Trophoblast cell (in vitro differentiated cells and primary cell): Measurements from ENCODE around the gene ARHGAP6.
A peak's percentile ranks its signal among the peaks of the same experiment; 100 is the strongest.

Source experiments
- DNase-seq, 2 donors: peaks; one replicate each; pipeline ENCODE4 v3.0.0-alpha.2; 2016
- H2AFZ ChIP-seq: 2 replicates; pipeline ENCODE4 v1.6.1; 2013; ENCODE audit warnings: low read length, moderate library complexity, mild to moderate bottlenecking; ENCODE audit not compliant: insufficient read depth, poor library complexity
- H2AK5ac ChIP-seq: 2 replicates; pipeline ENCODE4 v1.6.1; 2013; ENCODE audit warnings: mild to moderate bottlenecking, low read length
- H2BK120ac ChIP-seq: 2 replicates; pipeline ENCODE4 v1.6.1; 2013; ENCODE audit warnings: low read length, mild to moderate bottlenecking, moderate library complexity; ENCODE audit not compliant: insufficient read depth, poor library complexity
- H2BK12ac ChIP-seq: 2 replicates; pipeline ENCODE4 v1.6.1; 2013; ENCODE audit warnings: mild to moderate bottlenecking, low read length, moderate library complexity
- H2BK5ac ChIP-seq: 2 replicates; pipeline ENCODE4 v1.6.1; 2013; ENCODE audit warnings: low read length, low read depth, moderate library complexity, mild to moderate bottlenecking; ENCODE audit not compliant: poor library complexity
- H3K14ac ChIP-seq: 2 replicates; pipeline ENCODE4 v1.6.1; 2013; ENCODE audit warnings: mild to moderate bottlenecking, low read length
- H3K18ac ChIP-seq: 2 replicates; pipeline ENCODE4 v1.6.1; 2013; ENCODE audit warnings: mild to moderate bottlenecking, low read length
- H3K23ac ChIP-seq: 2 replicates; pipeline ENCODE4 v1.6.1; 2013; ENCODE audit warnings: low read length
- H3K27ac ChIP-seq: 2 replicates; pipeline ENCODE4 v1.5.1; 2013; ENCODE audit warnings: low read depth, mild to moderate bottlenecking, inconsistent platforms, low read length, moderate library complexity
- H3K27me3 ChIP-seq: 2 replicates; pipeline ENCODE4 v1.6.1; 2013; ENCODE audit warnings: inconsistent platforms, mild to moderate bottlenecking, low read length, moderate library complexity; ENCODE audit not compliant: insufficient read depth
- H3K36me3 ChIP-seq, 2 experiments: 1 replicate in 1 of 2; 2 replicates in 1 of 2; pipeline ENCODE4 v1.6.1; 2013; ENCODE audit warnings: low read length in 2 of 2, mild to moderate bottlenecking in 2 of 2, moderate library complexity in 1 of 2; ENCODE audit not compliant: insufficient read depth in 2 of 2, control insufficient read depth in 1 of 2
- H3K4ac ChIP-seq: 2 replicates; pipeline ENCODE4 v1.6.1; 2013; ENCODE audit warnings: low read depth, mild to moderate bottlenecking, low read length, moderate library complexity
- H3K4me1 ChIP-seq, 2 experiments: 1 replicate in 1 of 2; 2 replicates in 1 of 2; pipeline ENCODE4 v1.6.1; 2013; ENCODE audit warnings: low read length in 2 of 2, mild to moderate bottlenecking in 2 of 2, moderate library complexity in 1 of 2; ENCODE audit not compliant: insufficient read depth in 2 of 2, control insufficient read depth in 1 of 2
- H3K4me2 ChIP-seq: 2 replicates; pipeline ENCODE4 v1.6.1; 2013; ENCODE audit warnings: inconsistent platforms, mild to moderate bottlenecking, low read length, moderate library complexity
- H3K4me3 ChIP-seq: 2 replicates; pipeline ENCODE4 v1.5.1; 2013; ENCODE audit warnings: mild to moderate bottlenecking, low read depth, low read length, inconsistent platforms
- H3K79me1 ChIP-seq: one replicate; pipeline ENCODE4 v1.6.1; 2013; ENCODE audit warnings: low read length
- H3K79me2 ChIP-seq: 2 replicates; pipeline ENCODE4 v1.6.1; 2013; ENCODE audit warnings: low read length, mild to moderate bottlenecking; ENCODE audit not compliant: control insufficient read depth, insufficient read depth, poor library complexity
- H3K9ac ChIP-seq: 2 replicates; pipeline ENCODE4 v1.6.1; 2013; ENCODE audit warnings: mild to moderate bottlenecking, low read length
- H3K9me3 ChIP-seq: 2 replicates; pipeline ENCODE4 v1.6.1; 2013; ENCODE audit warnings: low read depth, mild to moderate bottlenecking, control low read depth, inconsistent platforms, low read length; ENCODE audit not compliant: insufficient read depth
- H4K12ac ChIP-seq: 2 replicates; pipeline ENCODE4 v1.6.1; 2013; ENCODE audit warnings: low read depth, mild to moderate bottlenecking, low read length, moderate library complexity
- H4K8ac ChIP-seq: 2 replicates; pipeline ENCODE4 v1.6.1; 2013; ENCODE audit warnings: low read depth, mild to moderate bottlenecking, low read length, moderate library complexity
- H4K91ac ChIP-seq: one replicate; pipeline ENCODE4 v1.6.1; 2013; ENCODE audit warnings: low read depth, mild to moderate bottlenecking, low read length, moderate library complexity
- WGBS: extraction: QIAGEN DNeasy Blood & Tissue Kit; methylation state at CpG from one replicate; pipeline ENCODE4 v1.1.7; 2013; ENCODE audit warnings: missing lambda C conversion rate; ENCODE audit not compliant: insufficient read length, insufficient coverage; ENCODE audit errors: extremely low coverage; 5-methylcytosine and 5-hydroxymethylcytosine counted together

The ARHGAP6 gene

GRCh38 chrX:11386812-11387211 is 278.9 kb downstream of the ARHGAP6 start:
- Histone ChIP-seq H3K4me2 (no peak overlapping the region), H3K4ac (no peak overlapping the region), H2BK120ac (no peak overlapping the region)

DNA sequence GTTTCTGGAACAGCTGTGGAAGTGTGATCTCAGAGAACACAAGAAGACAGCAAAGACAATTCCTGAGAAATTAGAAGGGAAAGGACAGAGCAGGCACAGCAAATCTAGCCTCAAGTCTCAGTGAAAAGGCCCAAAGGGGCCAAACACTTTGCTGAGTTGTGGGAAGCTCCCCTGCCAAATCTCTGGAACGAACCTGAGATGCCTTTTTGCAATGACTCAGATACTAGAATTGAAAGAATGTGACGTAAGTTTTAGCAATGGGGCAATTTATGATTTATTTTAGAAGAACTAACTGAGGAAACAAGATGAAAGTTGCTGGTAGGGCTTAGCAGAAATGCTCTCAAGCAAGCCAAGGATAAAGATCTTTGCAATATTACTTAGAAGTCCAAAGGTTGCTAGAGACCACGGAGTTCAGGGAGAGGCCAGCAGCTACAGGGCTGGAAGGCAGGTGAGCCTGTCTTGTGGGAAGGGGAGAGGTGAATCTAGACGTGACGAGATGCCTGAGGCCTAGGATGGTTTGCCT is 279.7 kb downstream of the ARHGAP6 start:
- no peak overlapping the region for H2BK120ac ChIP-seq
- no peaks in the 10 kb centered on the region for H3K9me3 ChIP-seq

More at GRCh38 chrX:11386812-11387211, 278.9 kb downstream of the ARHGAP6 start:
- Histone ChIP-seq H4K91ac (no peak overlapping the region), H2AFZ (no peak overlapping the region), H3K14ac (no peak overlapping the region), H3K9ac (no peak overlapping the region), H2AK5ac (no peak overlapping the region), H3K9me3 (no peaks in the 10 kb centered on the region), H3K36me3 (no peaks in the 10 kb centered on the region), H3K4me3 (no peak overlapping the region), H2BK5ac (no peak overlapping the region), H3K23ac (no peak overlapping the region), H2BK12ac (no peak overlapping the region), H3K27ac (no peak overlapping the region), H3K4me1 (no peaks in the 10 kb centered on the region), H4K8ac (no peak overlapping the region), H3K18ac (no peak overlapping the region), H4K12ac (no peak overlapping the region), H3K27me3 (no peaks in the 10 kb centered on the region), H3K79me1 (no peaks in the 10 kb centered on the region), H3K79me2 (no peaks in the 10 kb centered on the region)
- no CpG with 5 or more reads among the region's 3 CpGs for whole genome bisulfite sequencing
- no peak for DNase-seq

GRCh38 chrX:11382930-11383329 is 282.8 kb downstream of the ARHGAP6 start:
- no peak overlapping the region for H3K23ac ChIP-seq
- no peak overlapping the region for H4K91ac ChIP-seq
- H2AK5ac ChIP-seq, result no peak overlapping the region
- H2AFZ ChIP-seq, result no peak overlapping the region
- H2BK5ac ChIP-seq, result no peak overlapping the region
- no peak overlapping the region for H3K14ac ChIP-seq
- no CpG with 5 or more reads among the region's 4 CpGs for WGBS
- no peak overlapping the region for H3K9ac ChIP-seq
- H3K36me3 ChIP-seq, result no peaks in the 10 kb centered on the region
- DNase-seq, result no peak
- H3K79me1 ChIP-seq, result no peaks in the 10 kb centered on the region
- H3K79me2 ChIP-seq, result no peaks in the 10 kb centered on the region
- H3K4me3 ChIP-seq, result no peak overlapping the region
- H3K18ac ChIP-seq, result no peak overlapping the region
- H4K12ac ChIP-seq, result no peak overlapping the region
- H4K8ac ChIP-seq, result no peak overlapping the region
- H3K27me3 ChIP-seq, result no peaks in the 10 kb centered on the region
- no peak overlapping the region for H2BK120ac ChIP-seq
- no peaks in the 10 kb centered on the region for H3K4me1 ChIP-seq
- H3K4ac ChIP-seq, result no peak overlapping the region
- H3K4me2 ChIP-seq, result no peak overlapping the region
- H2BK12ac ChIP-seq, result no peak overlapping the region
- no peak overlapping the region for H3K27ac ChIP-seq
- no peaks in the 10 kb centered on the region for H3K9me3 ChIP-seq

More for the DNA sequence above, 279.7 kb downstream of the ARHGAP6 start:
- Histone ChIP-seq H4K12ac (no peak overlapping the region), H2BK5ac (no peak overlapping the region), H3K14ac (no peak overlapping the region), H2AFZ (no peak overlapping the region), H3K79me1 (no peaks in the 10 kb centered on the region), H3K4me1 (no peaks in the 10 kb centered on the region), H3K4ac (no peak overlapping the region), H3K23ac (no peak overlapping the region), H2BK12ac (no peak overlapping the region), H4K91ac (no peak overlapping the region), H3K79me2 (no peaks in the 10 kb centered on the region), H3K4me2 (no peak overlapping the region), H3K18ac (no peak overlapping the region), H3K27ac (no peak overlapping the region), H3K36me3 (no peaks in the 10 kb centered on the region), H3K9ac (no peak overlapping the region), H2AK5ac (no peak overlapping the region), H3K4me3 (no peak overlapping the region), H4K8ac (no peak overlapping the region), H3K27me3 (no peaks in the 10 kb centered on the region)
- WGBS, result no CpG with 5 or more reads among the region's 5 CpGs
- DNase-seq, result peak; percentile 87 to 89

DNA sequence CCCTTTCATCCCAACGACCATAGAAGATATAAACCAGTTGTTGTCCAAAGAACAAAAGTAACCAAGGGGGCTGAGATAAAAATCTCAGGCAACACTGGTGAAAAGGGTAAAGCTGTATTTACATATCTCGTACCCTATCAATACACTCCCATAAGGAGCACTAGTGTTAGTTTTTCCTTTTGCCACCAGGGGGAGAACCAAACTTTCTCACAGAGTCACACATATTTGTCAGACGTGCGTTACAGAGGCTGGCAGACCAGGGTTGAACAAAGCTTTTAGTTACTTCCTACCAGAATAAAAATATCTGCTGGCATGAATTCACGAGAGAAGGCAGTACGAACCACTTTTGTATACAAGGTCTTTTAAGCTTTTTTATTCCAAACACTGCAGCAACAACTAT is 284.3 kb downstream of the ARHGAP6 start:
- DNase-seq, result peak; percentile 20 to 73
- Histone ChIP-seq H3K79me2 (no peaks in the 10 kb centered on the region), H3K27ac (no peak overlapping the region), H3K4me2 (no peak overlapping the region), H2BK5ac (no peak overlapping the region), H2BK12ac (no peak overlapping the region), H3K36me3 (no peaks in the 10 kb centered on the region), H2BK120ac (no peak overlapping the region), H4K91ac (no peak overlapping the region), H3K27me3 (no peaks in the 10 kb centered on the region), H4K12ac (no peak overlapping the region), H4K8ac (no peak overlapping the region), H3K4me3 (no peak overlapping the region), H3K23ac (no peak overlapping the region), H3K4me1 (no peaks in the 10 kb centered on the region), H2AFZ (no peak overlapping the region), H3K18ac (no peak overlapping the region), H3K9ac (no peak overlapping the region), H2AK5ac (no peak overlapping the region), H3K14ac (no peak overlapping the region), H3K79me1 (no peaks in the 10 kb centered on the region), H3K9me3 (no peaks in the 10 kb centered on the region), H3K4ac (no peak overlapping the region)
- no CpG with 5 or more reads among the region's 6 CpGs for WGBS
